NCI-H1105 (cell line): ENCODE results near the gene SRF.
"Not testable (repeated sequence)": the region's sequence is repeated elsewhere in the genome, so short reads cannot be mapped to it uniquely, and the experiment has no call there.

Experiments
- DNase-seq: peaks from one replicate; lab custom pipeline; 2025; lab: John Stamatoyannopoulos, UW

SRF gene

DNA sequence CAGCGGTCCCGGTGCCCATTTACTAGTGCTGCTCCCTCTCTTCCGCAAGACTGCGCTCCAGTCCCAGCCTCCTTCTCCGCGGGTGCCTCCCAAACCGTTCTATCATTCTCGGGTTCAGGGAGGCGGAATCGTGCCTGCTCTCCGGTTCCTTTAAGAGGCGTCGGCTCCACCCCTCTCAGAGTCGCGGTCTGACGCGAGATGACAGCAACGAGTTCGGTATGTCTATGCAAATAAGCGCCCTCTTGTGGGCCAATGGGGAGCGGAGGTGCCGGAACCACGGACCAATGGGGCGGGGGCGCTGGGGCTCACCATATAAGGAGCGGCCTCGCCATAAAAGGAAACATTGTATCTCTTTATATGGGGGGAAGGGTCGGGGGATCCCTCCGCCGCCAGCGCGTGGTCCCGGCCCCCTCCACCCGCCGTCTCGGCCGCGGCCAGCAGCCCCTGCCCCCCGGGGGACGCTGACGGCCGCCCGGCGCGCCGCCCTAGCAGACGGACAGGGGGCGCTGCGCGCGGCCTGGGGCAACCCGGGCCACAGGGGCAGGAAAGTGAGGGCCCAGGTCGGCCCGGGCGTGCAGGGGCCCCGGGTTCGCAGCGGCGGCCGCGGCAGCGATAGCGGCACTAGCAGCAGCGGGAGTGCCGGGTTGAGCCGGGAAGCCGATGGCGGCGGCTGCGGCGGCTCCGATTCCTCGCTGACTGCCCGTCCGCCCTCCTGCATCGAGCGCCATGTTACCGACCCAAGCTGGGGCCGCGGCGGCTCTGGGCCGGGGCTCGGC lies at the start of gene SRF:
Gene SRF, plus strand, starts transcription at position 339 of the 776 bp plus-strand sequence. Its CDS starts 388 bp downstream, at position 727.
- peak; percentile 99 for DNase-seq

DNA sequence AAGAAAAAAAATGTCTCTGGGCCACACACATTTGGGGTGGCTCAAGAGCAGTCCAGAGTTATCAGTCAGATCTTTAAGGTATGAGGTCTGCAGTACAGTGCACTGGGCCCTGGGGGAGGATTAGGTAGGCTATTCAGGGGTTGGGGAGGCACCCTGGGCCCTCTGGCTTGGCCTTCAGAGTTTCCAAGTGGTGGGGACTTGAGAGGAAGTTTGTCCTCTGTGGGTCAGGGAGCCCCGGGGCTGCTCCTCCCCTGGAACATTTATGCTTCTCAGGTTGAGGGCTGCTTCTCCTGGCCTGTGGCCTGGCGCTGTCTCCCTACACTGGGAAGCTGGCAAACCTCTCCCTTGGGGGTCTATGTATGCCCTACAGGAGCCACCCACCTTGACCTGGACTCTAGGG lies 48.9 kb upstream of the SRF start:
- DNase-seq, result no peak

DNA sequence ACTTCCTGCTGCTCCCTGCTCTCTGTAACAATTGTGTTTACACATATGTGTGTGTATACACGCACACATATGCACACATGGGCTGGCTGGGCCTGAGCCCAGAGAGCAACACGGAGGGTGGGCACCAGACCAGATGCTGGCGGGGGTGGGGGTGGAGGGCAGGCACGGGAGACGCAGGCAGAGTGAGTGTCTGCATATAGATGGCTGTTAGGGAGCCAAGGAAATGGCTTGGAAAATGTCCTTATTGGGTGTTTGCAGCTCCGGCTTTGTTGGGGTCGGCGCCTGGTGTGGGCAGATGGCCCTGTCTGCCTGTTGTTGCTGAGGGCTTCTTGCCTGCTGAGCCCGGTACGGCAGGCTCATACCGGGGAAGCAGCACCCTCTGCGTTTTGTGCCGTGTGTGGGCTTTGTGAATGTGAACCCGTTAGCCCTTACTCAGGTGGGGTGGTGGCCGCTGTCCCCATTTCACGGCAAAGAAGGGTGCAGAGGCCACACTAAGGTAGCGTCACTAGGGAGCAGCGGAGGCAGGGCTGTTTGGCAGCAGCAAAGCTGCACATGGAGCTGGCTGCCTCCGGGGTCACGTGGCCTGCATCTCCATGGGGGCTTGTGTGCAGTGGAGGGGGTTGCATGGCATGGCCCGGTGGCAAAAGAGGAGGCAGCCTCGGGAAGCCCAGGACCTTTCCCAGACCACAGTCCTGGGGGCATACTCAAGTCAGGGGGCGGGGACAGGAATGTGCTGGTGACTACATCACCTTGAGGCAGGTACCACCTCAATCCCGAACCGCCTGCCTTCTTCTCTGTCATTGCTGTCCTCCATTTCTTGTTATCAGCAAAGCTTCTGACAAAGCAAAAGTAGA lies 47.4 kb upstream of the SRF start:
- DNase-seq, result no peak

DNA sequence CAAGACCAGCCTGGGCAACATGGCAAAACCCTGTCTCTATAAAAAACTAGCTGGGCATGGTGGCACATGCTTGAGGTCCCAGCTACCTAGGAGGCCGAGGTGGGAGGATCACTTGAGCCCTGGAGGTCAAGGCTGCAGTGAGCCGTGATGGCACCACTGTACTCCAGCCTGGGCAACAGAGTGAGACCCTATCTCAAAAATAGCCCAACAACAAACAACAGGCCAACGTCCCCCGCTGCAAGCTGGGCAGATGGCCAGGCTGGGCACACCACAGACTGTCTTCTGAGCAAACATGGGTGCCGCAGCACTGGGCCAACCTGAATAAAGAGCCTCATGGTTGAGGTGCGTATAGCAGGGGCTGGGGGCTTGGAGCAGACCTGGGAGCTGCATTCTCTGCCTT lies 46.6 kb upstream of the SRF start:
- DNase-seq, result no peak

DNA sequence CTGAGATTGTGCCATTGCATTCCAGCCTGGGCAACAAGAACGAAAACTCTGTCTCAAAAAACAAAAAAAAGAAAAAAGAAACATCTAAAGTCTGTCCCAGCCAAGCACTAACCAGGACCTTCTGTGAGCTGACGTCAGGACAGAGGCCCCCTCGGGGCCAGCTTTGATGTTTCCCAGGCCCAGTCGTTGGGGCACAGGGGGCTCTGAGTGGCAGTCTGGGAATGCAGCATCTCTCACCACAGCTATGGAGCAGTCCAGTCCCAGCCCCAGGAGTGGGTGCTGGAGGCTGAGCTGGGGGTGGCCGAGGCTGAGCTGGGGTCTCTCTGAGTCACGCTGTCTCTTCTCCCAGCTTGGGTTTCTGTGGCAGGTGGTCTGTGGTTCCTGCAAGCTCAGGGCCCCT lies 46.0 kb upstream of the SRF start:
- no peak for DNase-seq

DNA sequence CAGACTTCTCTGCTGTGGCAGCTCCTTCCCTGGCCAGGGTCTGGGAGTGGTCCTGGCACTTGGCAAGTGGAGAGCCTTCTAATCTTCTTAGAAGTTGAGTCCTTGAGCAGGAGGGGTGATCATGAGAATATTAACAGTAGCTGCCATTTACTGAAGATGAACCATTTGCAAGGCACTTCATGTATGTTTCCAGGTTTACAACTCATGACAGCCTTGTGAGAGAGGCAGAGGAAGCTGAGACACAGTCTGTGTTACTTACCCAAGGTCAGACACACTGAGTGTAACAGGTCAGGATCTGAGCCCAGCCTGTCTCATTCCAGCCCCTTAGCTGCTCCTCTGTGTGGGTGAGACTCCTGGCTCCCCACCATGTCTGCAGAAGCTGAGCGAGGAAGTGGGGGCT lies 45.5 kb upstream of the SRF start:
- no peak for DNase-seq

DNA sequence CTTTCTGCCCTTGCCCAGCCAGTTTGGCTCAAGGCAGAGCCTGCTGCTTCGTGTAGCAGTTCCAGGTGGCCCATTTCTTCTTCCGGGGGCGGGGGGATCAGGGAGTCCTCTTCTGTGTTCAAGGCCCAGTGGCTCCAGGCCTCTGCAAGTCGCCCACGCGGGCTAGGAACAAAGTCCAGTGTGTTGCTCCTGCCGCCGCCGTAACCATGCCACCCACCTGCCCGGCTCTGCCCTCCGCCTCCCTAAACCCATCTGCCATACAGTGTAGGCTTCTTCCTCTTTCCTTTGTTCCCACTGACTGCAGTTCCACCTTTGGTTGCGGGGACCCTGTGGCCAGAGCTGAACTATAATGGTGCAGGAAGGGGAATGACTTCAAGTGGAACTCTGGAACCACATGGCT lies 43.9 kb upstream of the SRF start:
- no peak for DNase-seq

DNA sequence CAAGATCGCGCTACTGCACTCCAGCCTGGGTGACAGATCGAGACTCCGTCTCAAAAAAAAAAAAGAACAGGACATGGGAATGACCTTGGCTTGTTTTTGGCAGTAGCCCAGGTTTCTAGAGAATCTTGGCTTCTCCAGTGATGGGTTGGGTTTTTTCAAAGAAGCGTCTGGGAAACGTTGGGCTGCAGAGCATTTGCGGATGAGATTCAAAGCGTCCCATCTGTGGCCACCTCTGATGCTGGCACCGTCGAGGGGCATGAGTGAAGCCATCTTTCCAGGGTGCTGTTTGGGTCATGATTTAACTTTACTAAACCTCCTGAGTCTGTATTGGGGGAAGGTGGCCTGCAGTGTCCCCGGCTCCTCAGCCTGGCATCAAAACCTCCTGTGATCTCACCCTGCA lies 43.2 kb upstream of the SRF start:
- DNase-seq, result no peak

DNA sequence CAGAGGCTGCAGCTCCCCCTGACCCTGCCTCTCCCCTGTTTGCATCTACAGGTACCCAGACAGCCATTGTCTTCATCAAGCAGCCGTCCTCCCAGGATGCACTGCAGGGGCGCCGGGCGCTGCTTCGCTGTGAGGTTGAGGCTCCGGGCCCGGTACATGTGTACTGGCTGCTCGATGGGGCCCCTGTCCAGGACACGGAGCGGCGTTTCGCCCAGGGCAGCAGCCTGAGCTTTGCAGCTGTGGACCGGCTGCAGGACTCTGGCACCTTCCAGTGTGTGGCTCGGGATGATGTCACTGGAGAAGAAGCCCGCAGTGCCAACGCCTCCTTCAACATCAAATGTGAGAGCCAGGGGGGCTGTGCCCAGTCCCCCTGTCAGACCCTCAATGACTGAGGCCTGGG lies 42.1 kb upstream of the SRF start:
- no peak for DNase-seq

DNA sequence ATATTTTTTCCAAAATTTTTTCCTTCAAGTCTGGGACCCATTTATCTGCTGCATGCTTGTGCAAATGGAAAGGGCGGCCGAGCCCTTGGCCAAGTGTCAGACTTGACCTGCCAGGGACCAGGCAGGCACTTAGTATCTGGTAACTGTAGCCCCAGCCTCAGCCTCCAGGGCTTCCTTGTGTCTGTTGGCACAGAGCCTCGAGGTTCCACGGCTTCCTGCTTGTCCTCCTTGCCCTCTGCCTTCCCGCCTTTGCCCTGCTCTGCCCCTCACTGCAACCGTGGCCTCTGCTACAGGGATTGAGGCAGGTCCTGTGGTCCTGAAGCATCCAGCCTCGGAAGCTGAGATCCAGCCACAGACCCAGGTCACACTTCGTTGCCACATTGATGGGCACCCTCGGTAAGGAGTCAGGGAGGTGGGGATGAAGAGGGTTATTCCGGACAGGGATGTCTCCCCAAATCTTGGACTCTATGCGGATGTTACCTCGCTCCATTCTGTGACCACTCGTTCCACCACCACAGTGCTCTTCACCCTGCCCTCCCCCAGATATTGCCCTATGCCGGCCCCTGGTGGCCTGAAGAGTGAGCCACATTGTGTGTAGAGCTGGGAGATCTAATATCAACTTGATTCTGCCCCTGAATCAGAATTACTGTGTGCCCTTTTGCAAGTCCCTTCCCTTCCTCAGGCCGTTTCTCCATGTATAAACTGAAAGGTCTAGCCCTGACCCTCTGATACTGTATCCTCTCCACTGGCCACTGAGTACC lies 41.5 kb upstream of the SRF start:
- DNase-seq, result no peak

DNA sequence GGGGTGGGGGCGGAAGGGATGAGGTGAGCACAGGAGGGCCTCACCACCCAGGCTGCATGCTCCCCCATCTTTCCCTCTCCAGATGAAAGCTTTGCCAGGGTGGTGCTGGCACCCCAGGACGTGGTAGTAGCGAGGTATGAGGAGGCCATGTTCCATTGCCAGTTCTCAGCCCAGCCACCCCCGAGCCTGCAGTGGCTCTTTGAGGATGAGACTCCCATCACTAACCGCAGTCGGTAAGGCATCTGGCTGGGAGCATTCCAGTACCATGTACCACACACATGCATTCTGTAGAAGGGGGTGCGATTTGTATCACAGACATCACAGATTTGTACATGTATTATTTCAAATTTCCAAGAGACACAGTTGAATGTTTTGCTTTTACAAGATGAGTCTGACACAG lies 40.6 kb upstream of the SRF start:
- DNase-seq, result no peak

DNA sequence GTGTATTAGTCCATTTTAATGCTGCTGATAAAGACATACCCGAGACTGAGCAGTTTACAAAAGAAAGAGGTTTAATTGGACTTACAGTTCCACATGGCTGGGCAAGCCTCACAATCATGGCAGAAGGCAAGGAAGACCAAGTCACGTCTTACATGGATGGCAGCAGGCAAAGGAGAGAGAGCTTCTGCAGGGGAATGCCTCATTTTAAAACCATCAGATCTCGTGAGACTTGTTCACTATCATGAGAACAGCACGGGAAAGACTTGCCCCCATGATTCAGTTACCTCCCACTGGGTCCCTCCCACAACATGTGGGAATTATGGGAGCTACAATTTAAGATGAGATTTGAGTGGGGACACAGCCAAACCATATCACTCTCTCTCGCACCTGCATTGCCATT lies 39.7 kb upstream of the SRF start:
- not testable (repeated sequence) for DNase-seq

DNA sequence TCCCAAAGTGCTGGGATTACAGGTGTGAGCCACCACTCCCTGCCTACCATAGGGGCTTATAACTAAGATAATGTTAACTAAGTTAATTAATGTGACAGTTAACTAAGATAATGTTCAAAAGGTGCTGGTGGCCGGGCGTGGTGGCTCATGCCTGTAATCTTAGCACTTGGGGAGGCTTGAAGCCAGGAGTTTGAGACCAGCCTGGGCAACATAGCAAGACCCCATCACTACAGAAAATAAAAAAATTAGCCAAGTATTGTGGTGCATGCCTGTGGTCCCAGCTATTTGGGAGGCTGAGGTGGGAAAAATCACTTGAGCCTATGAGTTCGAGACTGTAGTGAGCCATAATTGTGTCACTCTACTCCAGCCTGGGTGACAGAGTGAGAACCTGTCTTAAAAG lies 32.8 kb upstream of the SRF start:
- no peak for DNase-seq

DNA sequence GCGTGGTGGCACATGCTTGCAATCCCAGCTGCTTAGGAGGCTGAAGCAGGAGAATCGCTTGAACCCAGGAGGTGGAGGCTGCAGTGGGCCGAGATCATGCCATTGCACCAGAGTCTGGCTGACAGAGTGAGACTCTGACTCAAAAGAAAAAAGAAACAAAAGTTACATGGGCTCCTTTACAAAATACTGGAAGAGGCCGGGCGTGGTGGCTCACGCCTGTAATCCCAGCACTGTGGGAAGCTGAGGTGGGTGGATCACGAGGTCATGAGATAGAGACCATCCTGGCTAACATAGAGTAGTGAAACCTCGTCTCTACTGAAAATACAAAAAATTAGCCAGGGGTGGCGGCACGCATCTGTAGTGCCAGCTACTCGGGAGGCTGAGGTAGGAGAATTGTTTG lies 31.1 kb upstream of the SRF start:
- DNase-seq, result not testable (repeated sequence)

DNA sequence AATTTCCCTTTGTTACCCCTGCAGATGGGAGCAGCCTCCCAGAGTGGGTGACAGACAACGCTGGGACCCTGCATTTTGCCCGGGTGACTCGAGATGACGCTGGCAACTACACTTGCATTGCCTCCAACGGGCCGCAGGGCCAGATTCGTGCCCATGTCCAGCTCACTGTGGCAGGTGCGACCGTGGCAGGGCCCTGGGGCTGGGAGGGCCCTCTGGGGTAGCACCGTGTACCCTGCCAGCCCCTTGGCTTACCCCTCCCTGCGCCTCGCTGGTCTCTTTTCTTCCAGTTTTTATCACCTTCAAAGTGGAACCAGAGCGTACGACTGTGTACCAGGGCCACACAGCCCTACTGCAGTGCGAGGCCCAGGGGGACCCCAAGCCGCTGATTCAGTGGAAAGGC lies 29.4 kb upstream of the SRF start:
- no peak for DNase-seq

DNA sequence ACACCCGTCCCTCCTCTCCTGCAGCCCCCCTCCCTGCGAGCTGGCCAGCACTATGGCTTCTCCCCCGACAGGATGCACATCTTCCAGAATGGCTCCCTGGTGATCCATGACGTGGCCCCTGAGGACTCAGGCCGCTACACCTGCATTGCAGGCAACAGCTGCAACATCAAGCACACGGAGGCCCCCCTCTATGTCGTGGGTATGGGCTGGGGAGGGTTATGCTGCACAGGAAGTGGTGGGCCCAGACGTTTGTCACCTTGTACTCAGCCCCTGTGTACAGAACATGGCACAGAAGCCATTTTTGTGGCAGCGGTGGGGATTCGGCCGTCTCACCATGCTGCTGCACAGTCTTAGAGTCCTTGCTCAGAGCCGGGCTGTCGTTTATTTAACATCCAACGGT lies 29.0 kb upstream of the SRF start:
- DNase-seq, result no peak

DNA sequence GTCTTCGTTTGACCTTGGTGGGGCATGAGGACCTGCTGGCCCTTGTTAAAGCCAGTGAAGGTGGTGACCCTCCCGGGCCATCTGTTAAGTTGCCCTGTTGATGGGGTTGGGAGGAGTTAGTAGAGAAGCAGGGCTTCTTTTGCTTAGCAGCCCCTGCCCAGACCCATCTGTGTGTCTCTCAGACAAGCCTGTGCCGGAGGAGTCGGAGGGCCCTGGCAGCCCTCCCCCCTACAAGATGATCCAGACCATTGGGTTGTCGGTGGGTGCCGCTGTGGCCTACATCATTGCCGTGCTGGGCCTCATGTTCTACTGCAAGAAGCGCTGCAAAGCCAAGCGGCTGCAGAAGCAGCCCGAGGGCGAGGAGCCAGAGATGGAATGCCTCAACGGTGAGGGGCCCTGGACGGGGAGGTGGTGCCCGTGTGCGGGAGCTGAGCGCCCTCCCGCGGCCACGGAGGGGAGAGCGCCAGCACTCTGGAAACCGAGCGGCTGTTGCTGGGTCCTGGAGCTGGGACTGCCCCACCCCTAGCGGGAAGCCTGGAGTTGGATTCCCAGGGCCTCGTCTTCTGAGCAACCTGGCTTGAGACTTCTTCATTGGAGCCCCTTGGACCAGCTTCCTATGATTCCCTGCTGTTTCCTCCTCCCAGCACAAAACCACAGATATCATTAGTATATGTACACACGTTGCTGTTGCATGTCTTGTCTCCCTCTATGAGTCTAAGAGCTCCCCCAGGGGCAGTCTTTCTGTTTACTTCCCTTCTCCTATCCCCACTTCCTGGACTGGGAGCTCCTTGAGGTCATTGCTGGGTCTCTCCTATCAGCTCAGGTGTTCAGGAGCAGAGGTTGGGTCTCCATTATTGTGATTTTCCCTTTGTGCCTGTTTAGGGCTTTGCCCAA lies 27.6 kb upstream of the SRF start:
- peak; percentile 63 for DNase-seq

DNA sequence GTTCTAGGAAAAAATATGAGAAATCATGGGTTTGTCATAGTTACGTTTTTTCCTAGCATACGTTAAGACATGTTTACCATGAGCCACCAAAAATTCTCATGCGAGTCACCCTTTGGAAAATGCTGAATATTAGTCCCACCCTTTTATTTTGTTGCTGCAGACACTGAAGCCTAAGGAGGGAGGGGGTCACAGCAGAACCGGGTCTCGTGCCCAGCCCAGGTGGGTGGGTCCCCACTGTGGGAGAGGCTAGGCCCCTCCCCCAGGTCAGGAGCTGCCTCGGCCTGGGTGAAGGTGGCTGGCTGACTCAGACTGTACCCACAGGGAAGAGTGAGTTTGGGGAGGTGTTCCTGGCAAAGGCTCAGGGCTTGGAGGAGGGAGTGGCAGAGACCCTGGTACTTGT lies 26.2 kb upstream of the SRF start:
- no peak for DNase-seq

DNA sequence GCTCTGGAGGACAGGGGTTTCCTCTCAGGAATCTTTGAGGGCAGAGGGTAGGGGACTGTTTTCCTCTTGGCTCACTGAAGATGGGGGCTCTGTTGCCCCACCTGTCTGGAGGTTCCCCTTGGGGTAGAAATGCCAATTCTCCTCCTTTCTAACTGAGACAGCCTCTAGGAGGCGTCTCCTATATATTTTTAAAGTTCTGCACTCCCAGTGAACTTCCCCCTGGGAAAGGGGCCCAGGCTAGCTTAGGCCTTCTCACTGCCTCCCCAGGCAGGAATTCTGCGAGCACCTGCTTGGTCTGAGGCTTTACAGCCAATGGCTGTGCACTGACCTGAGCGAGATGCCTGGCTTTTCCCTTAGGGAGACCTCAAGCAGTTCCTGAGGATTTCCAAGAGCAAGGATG lies 24.8 kb upstream of the SRF start:
- DNase-seq, result no peak

DNA sequence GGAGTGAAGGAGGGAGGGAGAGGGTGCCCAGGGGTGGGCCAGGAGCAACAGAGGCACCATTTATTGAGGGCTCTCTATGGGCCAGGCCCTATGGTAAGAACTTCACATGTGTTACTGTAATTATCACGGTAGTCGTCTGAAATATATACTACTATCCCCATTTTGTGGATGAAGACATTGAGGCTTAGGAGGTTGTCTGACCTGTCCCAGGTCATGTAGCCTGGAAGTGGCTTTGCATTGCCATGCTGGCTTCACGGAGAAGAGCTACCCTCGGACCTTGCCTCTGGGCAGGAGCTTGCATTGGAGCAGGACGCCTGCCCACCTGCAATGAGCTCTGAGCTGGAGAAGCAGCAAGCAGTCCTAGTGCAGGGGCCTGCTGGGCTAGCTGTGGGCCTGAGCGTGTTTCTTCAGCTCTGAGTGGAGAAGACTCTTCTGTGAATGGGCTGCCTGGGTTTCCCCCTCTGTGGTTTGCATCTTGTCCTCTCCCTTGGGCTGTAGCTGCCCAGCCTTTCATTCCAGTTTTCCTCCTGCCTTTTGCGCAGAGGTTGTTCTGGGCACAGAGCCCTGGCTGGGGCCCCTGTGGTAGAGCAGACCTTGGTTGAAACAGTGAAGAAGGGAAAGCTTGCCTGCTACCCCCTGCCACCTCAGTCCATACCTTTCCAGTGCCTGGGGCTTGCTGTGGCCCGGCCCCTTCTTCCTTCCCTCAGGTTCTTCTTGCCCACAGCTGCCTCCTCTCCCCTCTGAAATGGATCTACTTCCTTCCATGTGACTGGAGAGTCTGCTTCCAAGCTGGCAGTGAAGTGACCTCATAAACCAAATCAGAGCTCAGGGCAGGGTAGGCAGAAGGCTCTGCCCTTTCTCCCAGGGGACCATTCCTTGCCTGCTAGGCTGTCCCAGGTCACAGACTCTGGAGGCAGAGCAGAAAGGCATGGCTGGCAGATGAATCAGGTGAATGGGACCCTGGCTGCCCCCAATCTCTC lies 24.1 kb upstream of the SRF start:
- no peak for DNase-seq
